Measurements from ENCODE around the gene AKR1C3.
"Not testable (repeated sequence)": the region's sequence is repeated elsewhere in the genome, so short reads cannot be mapped to it uniquely, and the experiment has no call there.

Gene AKR1C3

GRCh38 chr10:5090551-5090950 is 3.7 kb upstream of the AKR1C3 start:
- TF ChIP-seq, protein P1, sequence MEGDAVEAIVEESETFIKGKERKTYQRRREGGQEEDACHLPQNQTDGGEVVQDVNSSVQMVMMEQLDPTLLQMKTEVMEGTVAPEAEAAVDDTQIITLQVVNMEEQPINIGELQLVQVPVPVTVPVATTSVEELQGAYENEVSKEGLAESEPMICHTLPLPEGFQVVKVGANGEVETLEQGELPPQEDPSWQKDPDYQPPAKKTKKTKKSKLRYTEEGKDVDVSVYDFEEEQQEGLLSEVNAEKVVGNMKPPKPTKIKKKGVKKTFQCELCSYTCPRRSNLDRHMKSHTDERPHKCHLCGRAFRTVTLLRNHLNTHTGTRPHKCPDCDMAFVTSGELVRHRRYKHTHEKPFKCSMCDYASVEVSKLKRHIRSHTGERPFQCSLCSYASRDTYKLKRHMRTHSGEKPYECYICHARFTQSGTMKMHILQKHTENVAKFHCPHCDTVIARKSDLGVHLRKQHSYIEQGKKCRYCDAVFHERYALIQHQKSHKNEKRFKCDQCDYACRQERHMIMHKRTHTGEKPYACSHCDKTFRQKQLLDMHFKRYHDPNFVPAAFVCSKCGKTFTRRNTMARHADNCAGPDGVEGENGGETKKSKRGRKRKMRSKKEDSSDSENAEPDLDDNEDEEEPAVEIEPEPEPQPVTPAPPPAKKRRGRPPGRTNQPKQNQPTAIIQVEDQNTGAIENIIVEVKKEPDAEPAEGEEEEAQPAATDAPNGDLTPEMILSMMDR (IDR thresholded peaks at IDR 0.05; ENCODE audit: insufficient read depth, low read length, missing control alignments): no peak
- ChIA-PET POLR2A (no interaction called here), CTCF (interaction anchor here (13.7 kb wide), 1 partner anchor 241 kb away, joined by 263 read pairs; no protein-coding TSS in a partner anchor)
- H3K4me3 ChIP-seq (ENCODE audit: low read depth, low read length): no peak overlapping the region
- no peak for DNase-seq (ENCODE audit: low read depth, low spot score)

DNA sequence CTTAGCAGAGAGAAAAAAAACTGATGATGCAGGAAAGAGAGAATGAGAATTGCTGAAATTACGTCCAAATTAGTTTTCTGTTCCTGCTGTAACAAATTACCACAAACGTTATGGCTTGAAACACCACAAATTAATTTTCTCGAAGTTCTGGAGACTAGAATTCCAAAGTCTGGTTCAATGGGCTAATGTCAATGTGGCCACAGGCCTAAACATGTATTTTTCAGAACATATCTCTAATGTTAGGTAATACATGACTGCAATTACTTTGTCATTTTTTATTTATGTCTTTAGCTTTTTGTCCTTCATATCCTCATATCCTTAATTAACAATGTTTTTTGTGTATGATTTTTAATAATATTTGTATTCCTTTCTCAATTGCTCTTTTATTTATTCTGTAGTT is 3.0 kb upstream of the AKR1C3 start:
- no peak overlapping the region for H3K4me3 ChIP-seq (ENCODE audit: low read depth, low read length)
- no peak for DNase-seq (ENCODE audit: low read depth, low spot score)
- POLR2A ChIA-PET: no interaction called here
- TF ChIP-seq, protein P1 (IDR thresholded peaks at IDR 0.05; ENCODE audit: insufficient read depth, low read length, missing control alignments): no peak
- CTCF ChIA-PET: interaction anchor here (0.9 to 13.7 kb wide), 3 partner anchors 215 to 276 kb away, joined by 3 to 263 read pairs (median 4); no protein-coding TSS in a partner anchor

DNA sequence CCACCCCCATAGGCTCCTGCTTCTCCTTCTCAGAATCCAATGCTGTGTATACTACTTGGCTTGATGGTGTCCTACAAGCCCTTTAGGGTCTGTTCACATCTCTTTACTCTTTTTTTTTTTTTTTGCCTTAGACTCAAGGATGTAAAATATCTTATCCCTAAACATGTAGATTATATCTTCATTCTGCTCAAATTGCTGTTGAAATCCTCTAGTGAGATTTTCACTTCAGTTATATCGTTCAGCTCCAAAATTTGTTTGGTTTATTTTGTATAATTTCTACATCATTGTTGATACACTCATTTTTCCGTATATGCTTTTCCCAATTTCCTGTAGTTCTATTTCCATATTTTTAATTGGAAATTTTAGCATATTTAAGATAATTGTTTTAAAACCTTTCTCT is 1.8 kb upstream of the AKR1C3 start:
- CTCF ChIA-PET: interaction anchor here (13.7 kb wide), 1 partner anchor 243 kb away, joined by 263 read pairs; no protein-coding TSS in a partner anchor
- no peak for DNase-seq (ENCODE audit: low read depth, low spot score)
- TF ChIP-seq, protein P1 (IDR thresholded peaks at IDR 0.05; ENCODE audit: insufficient read depth, low read length, missing control alignments): no peak
- H3K4me3 ChIP-seq (ENCODE audit: low read depth, low read length): no peak overlapping the region
- POLR2A ChIA-PET: no interaction called here

- CTCF ChIA-PET: interaction anchor here (0.9 to 13.7 kb wide), 8 partner anchors 12 to 278 kb away, joined by 3 to 263 read pairs (median 3); no protein-coding TSS in a partner anchor
- TF ChIP-seq, protein P1 (IDR thresholded peaks at IDR 0.05; ENCODE audit: insufficient read depth, low read length, missing control alignments): no peak
- no peak for DNase-seq (ENCODE audit: low read depth, low spot score)
- POLR2A ChIA-PET: no interaction called here
- no peak overlapping the region for H3K4me3 ChIP-seq (ENCODE audit: low read depth, low read length)
Measured at GRCh38 chr10:5092848-5093790, 1.1 kb upstream of the AKR1C3 start.

- TF ChIP-seq, protein P1 (IDR thresholded peaks at IDR 0.05; ENCODE audit: insufficient read depth, low read length, missing control alignments): no peak
- no peak overlapping the region for H3K4me3 ChIP-seq (ENCODE audit: low read depth, low read length)
- ChIA-PET POLR2A (no interaction called here), CTCF (interaction anchor here (0.7 to 13.7 kb wide), 6 partner anchors 34 to 274 kb away, joined by 3 to 263 read pairs (median 4); no protein-coding TSS in a partner anchor)
- DNase-seq (ENCODE audit: low read depth, low spot score): no peak
Measured at GRCh38 chr10:5095687-5096086, 1.5 kb downstream of the AKR1C3 start.

- CTCF ChIA-PET: interaction anchor here (1.0 to 13.7 kb wide), 6 partner anchors 33 to 281 kb away, joined by 3 to 263 read pairs (median 4); no protein-coding TSS in a partner anchor
- DNase-seq (ENCODE audit: low read depth, low spot score): no peak
- TF ChIP-seq, protein P1 (IDR thresholded peaks at IDR 0.05; ENCODE audit: insufficient read depth, low read length, missing control alignments): no peak
- POLR2A ChIA-PET: no interaction called here
- H3K4me3 ChIP-seq (ENCODE audit: low read depth, low read length): no peak overlapping the region
Measured at GRCh38 chr10:5096108-5096507, 1.9 kb downstream of the AKR1C3 start.

- POLR2A ChIA-PET; H3K4me3 ChIP-seq (ENCODE audit: low read depth, low read length); CTCF ChIA-PET; DNase-seq (ENCODE audit: low read depth, low spot score): not testable (repeated sequence)
Measured at GRCh38 chr10:5102479-5102878, 8.3 kb downstream of the AKR1C3 start.
